HFFc6 (cell line): ENCODE data around the gene FAM120A. TPM values are rescaled to one million over a fixed set of nuclear protein-coding genes. Genes with fewer than 3 reads are reported as not detected.

Experiments used
- DNase-seq: peaks from one replicate; pipeline ENCODE4 v3.0.0-alpha.2; 2018
- H3K27ac Mint-ChIP-seq: 2 replicates; pipeline ENCODE4 v1.8.0; 2020; ENCODE audit warnings: mild to moderate bottlenecking, mixed read lengths
- H3K27me3 Mint-ChIP-seq: 2 replicates; pipeline ENCODE4 v1.8.0; 2021; ENCODE audit warnings: mild to moderate bottlenecking, moderate library complexity, mixed read lengths; ENCODE audit not compliant: insufficient read depth
- H3K36me3 Mint-ChIP-seq: 2 replicates; pipeline ENCODE4 v1.8.0; 2021; ENCODE audit warnings: low read depth, mixed read lengths
- H3K4me1 Mint-ChIP-seq: 2 replicates; pipeline ENCODE4 v1.8.0; 2020; ENCODE audit warnings: low read depth, mixed read lengths
- H3K4me3 Mint-ChIP-seq: 2 replicates; pipeline ENCODE4 v1.8.0; 2020; ENCODE audit warnings: mild to moderate bottlenecking, moderate library complexity, mixed read lengths
- H3K9me3 Mint-ChIP-seq: 2 replicates; pipeline ENCODE4 v1.8.0; 2020; ENCODE audit warnings: mild to moderate bottlenecking, mixed read lengths
- total RNA-seq, 6 experiments: library from RNA; stranded (reverse); fragmentation: NEBNext Ultra II Directional; extraction: Animal tissue kit (Norgen Biotek cat#: 25700); gene quantifications; 2 replicates in 1 of 6; 3 replicates in 5 of 6; pipeline ENCODE4 v1.2.3, GENCODE V29; 2021
- TF ChIP-seq, protein P1 (sequence below): fragments of 200-600 bp; sonication (generic); IDR thresholded peaks from 2 replicates; pipeline ENCODE4 v1.5.0; 2021; ENCODE audit warnings: antibody characterized with exemption, mild to moderate bottlenecking

Gene FAM120A
- total RNA-seq, 6 experiments from 2014 or later: 139 to 161 (median 155) TPM

DNA sequence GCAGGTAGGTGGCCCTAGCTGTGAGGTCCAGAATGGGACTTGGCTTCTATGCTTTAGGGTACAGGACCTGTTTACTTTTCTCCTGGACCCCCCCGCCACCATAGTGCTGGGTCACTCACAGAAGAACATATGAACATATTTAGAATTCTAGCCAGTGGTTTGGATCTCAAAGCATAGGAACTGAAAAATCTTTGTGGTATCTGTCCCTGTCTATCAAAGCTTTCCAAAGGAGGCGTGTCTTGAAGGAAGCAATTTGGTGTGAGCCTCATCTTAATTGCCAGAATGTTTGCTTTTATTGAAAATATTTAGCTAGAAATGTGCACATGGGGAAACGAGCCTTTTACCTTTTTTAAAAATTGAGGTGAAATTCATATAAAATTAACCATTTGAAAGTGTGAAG, 131.1 kb downstream of the FAM120A start:
- Mint-ChIP-seq H3K27me3 (no peaks in the 10 kb centered on the region), H3K36me3 (peaks cover 28% of the 10 kb centered on the region), H3K4me3 (no peak overlapping the region), H3K4me1 (peaks cover 37% of the 10 kb centered on the region), H3K27ac (no peak overlapping the region), H3K9me3 (peaks cover 28% of the 10 kb centered on the region)
- TF ChIP-seq, protein P1, sequence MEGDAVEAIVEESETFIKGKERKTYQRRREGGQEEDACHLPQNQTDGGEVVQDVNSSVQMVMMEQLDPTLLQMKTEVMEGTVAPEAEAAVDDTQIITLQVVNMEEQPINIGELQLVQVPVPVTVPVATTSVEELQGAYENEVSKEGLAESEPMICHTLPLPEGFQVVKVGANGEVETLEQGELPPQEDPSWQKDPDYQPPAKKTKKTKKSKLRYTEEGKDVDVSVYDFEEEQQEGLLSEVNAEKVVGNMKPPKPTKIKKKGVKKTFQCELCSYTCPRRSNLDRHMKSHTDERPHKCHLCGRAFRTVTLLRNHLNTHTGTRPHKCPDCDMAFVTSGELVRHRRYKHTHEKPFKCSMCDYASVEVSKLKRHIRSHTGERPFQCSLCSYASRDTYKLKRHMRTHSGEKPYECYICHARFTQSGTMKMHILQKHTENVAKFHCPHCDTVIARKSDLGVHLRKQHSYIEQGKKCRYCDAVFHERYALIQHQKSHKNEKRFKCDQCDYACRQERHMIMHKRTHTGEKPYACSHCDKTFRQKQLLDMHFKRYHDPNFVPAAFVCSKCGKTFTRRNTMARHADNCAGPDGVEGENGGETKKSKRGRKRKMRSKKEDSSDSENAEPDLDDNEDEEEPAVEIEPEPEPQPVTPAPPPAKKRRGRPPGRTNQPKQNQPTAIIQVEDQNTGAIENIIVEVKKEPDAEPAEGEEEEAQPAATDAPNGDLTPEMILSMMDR: no peak
- DNase-seq: no peak

GRCh38 chr9:93585259-93585658, 133.8 kb downstream of the FAM120A start:
- H3K27me3 Mint-ChIP-seq: no peaks in the 10 kb centered on the region; the same call in 1 of the 2 replicates
- peaks cover 28% of the 10 kb centered on the region for H3K9me3 Mint-ChIP-seq
- TF ChIP-seq, protein P1: no peak
- H3K27ac Mint-ChIP-seq: no peak overlapping the region
- H3K4me1 Mint-ChIP-seq: peaks cover 32% of the 10 kb centered on the region
- no peak overlapping the region for H3K4me3 Mint-ChIP-seq
- DNase-seq: no peak
- peaks cover 28% of the 10 kb centered on the region for H3K36me3 Mint-ChIP-seq

GRCh38 chr9:93585695-93586094, 134.2 kb downstream of the FAM120A start:
- peaks cover 28% of the 10 kb centered on the region for H3K9me3 Mint-ChIP-seq

GRCh38 chr9:93586290-93587057, 135.0 kb downstream of the FAM120A start:
- Mint-ChIP-seq H3K27me3 (no peaks in the 10 kb centered on the region; the same call in 1 of the 2 replicates), H3K9me3 (peaks cover 28% of the 10 kb centered on the region), H3K4me1 (peaks cover 31% of the 10 kb centered on the region), H3K36me3 (peaks cover 28% of the 10 kb centered on the region), H3K4me3 (no peak overlapping the region), H3K27ac (no peak overlapping the region)
- TF ChIP-seq, protein P1: no peak
- no peak for DNase-seq

More at GRCh38 chr9:93585695-93586094, 134.2 kb downstream of the FAM120A start:
- Mint-ChIP-seq H3K4me3 (no peak overlapping the region), H3K36me3 (peaks cover 28% of the 10 kb centered on the region), H3K27ac (no peak overlapping the region), H3K27me3 (no peaks in the 10 kb centered on the region; the same call in 1 of the 2 replicates), H3K4me1 (peaks cover 32% of the 10 kb centered on the region)
- no peak for DNase-seq
- TF ChIP-seq, protein P1: no peak

- H3K36me3 Mint-ChIP-seq: peaks cover 28% of the 10 kb centered on the region
- H3K27ac Mint-ChIP-seq: no peak overlapping the region
- peaks cover 28% of the 10 kb centered on the region for H3K9me3 Mint-ChIP-seq
- no peaks in the 10 kb centered on the region; the same call in 1 of the 2 replicates for H3K27me3 Mint-ChIP-seq
- DNase-seq: no peak
- TF ChIP-seq, protein P1: no peak
- peaks cover 34% of the 10 kb centered on the region for H3K4me1 Mint-ChIP-seq
- no peak overlapping the region for H3K4me3 Mint-ChIP-seq
Measured at GRCh38 chr9:93587284-93587650, 135.8 kb downstream of the FAM120A start.
